GM12865 (cell line): ENCODE measurements around the gene OTUB2.

ENCODE experiments used
- DNase-seq: peaks from one replicate; pipeline ENCODE4 v3.0.0; 2010; ENCODE audit warnings: low read depth
- H3K4me3 ChIP-seq: 2 replicates; pipeline ENCODE4 v1.5.1; 2011; ENCODE audit warnings: mild to moderate bottlenecking, low read depth, low read length, control low read depth
- CTCF ChIP-seq: IDR thresholded peaks from 2 replicates; pipeline ENCODE4 v1.5.1; 2011; ENCODE audit warnings: low read length, control low read depth, low read depth, inconsistent platforms; ENCODE audit not compliant: insufficient read depth; ENCODE audit errors: missing control alignments

OTUB2 gene

DNA sequence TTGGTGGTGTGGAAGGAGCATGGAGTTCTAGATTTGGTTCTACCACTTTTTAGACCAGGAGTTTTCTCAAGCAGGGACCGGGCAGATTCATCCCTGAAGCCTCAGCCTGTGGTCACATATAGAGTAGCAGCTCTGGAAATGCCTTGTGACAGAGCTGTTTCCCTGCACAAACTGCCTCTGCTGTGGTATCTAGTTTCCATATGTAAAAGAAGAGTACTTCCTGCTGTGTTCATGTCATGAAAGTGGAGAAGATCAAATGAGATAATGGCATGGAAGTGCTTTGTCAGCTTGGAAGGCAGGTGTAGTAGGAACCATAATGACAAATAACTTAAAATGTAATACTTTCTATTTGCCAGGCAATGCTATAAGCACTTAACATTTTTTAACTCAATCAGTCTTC lies 26.1 kb downstream of the OTUB2 start:
- no peak overlapping the region for H3K4me3 ChIP-seq
- no peak for TF ChIP-seq CTCF
- DNase-seq: no peak

GRCh38 chr14:94052662-94053061 lies 26.5 kb downstream of the OTUB2 start:
- DNase-seq: no peak
- TF ChIP-seq CTCF: no peak
- no peak overlapping the region for H3K4me3 ChIP-seq

GRCh38 chr14:94054401-94054800 lies 28.3 kb downstream of the OTUB2 start:
- H3K4me3 ChIP-seq: no peak overlapping the region
- DNase-seq: no peak
- TF ChIP-seq CTCF: no peak

GRCh38 chr14:94054936-94055335 lies 28.8 kb downstream of the OTUB2 start:
- no peak for DNase-seq
- no peak overlapping the region for H3K4me3 ChIP-seq
- TF ChIP-seq CTCF: no peak

- no peak overlapping the region for H3K4me3 ChIP-seq
- peak; percentile 59 for DNase-seq
- no peak for TF ChIP-seq CTCF
Observed at GRCh38 chr14:94056579-94057308, 30.6 kb downstream of the OTUB2 start.

DNA sequence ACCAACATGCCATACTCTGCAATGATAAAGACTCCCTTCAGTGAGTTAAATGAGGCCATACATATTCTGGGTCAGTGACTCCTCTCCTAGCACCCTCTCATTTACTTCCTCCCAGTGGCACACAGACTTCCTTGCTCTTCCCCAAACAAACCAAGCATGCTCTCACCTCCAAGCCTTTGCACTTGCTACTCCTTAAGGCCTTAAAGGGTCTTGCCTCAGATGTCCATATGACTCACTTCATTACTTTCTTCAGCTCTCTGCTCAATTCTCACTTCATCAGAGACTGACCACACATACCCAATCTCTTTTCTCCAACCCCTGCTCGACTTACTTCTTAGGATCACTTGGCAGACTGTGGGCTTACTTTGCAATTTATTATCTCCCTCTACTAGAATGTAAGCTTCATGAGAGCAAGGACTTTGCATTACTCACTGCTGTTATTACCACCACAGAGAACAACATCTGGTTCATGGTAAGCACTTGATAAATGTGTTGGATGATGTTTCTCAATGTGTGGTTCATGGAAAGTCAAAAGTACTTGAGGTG lies 32.1 kb downstream of the OTUB2 start:
- H3K4me3 ChIP-seq: no peak overlapping the region
- no peak for TF ChIP-seq CTCF
- no peak for DNase-seq
